ENCODE data around the gene TMEM52. TPM values are rescaled to one million over a fixed set of nuclear protein-coding genes. Genes with fewer than 3 reads are reported as not detected.

The TMEM52 gene
- total and polyA plus RNA-seq, 2 donors (not counting 3 experiments of a cell fraction or from before 2014, with no cell fraction given), result 1.6 to 1.7 TPM

DNA sequence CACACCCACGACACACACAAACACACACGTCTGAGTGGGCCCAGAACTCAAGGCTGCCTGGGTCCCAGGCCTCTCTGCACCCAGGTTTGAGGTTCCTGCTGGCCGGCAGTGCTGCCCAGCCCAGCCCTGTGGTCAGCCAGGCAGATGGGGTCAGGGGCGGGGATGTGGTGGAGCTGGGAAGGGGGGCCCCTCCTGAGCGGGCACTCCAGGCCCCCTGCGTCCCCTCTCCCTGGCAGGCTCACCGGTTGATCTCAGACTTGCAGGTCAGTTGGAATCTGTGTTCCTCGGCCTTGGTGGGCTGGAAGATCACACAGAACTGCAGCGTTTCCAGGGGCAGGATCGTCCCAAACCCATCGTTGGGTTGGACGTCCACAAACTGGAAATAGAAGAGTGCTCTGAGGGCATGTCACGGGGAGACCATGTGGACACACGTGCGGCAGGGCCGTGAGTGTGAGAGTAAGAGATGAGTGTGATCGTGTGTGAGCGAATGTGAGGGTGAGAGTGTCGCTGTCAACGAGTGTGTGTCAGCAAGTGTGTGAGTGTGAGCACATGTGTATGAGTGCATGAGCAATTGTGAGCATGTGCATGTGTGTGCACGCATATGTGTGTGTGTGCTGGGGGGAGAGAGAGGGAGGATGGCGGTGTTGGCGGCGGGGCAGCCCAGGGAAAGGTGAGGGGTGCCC is 19.7 kb upstream of the TMEM52 start:
- Histone ChIP-seq H3K4me1 (ENCODE audit: control insufficient read depth, extremely low read depth, insufficient read depth, low read length) (no peaks in the 10 kb centered on the region), H3K4me2 (ENCODE audit: insufficient read depth, low read length) (no peak overlapping the region), H3K9me3 (replicated peaks; ENCODE audit: control insufficient read depth, insufficient read depth, low read length) (peaks cover 2% of the 10 kb centered on the region), H3K79me2 (ENCODE audit: control insufficient read depth, insufficient read depth, low read length) (no peaks in the 10 kb centered on the region), H4K20me1 (replicated peaks; ENCODE audit: control insufficient read depth, extremely low read depth, insufficient read depth, low read length) (no peaks in the 10 kb centered on the region), H3K36me3 (ENCODE audit: control insufficient read depth in 2 of 2, extremely low read depth in 1 of 2, insufficient read depth in 2 of 2, low read length in 2 of 2) (no peaks in the 10 kb centered on the region), H3K27me3 (ENCODE audit: control insufficient read depth in 2 of 2, insufficient read depth in 2 of 2, low read length in 2 of 2) (no peaks in the 10 kb centered on the region), H3K9me1 (replicated peaks; ENCODE audit: control insufficient read depth, extremely low read depth, insufficient read depth, low read length) (no peaks in the 10 kb centered on the region), H2AFZ (ENCODE audit: low read depth, low read length) (no peak overlapping the region), H3K9ac (replicated peaks; ENCODE audit: extremely low read depth, insufficient read depth, low read length) (no peak overlapping the region), H3K27ac (ENCODE audit: insufficient read depth, low read depth, low read length) (no peak overlapping the region), H3K4me3 (replicated peaks in 1 of 3; ENCODE audit: insufficient read depth in 1 of 3, low read depth in 1 of 3, low read length in 3 of 3) (no peak overlapping the region)
- ChIA-PET POLR2A (no interaction called here), CTCF (no interaction called here)
- dilution Hi-C loops (cut with MboI; ENCODE audit: extremely low pct_ligation_motif_present, low sequenced_read_pairs), result no loop called here
- no peak for DNase-seq (ENCODE audit: low read depth, low spot score)
- BruUV-seq (replicated peaks), result no TSS peak
- intact Hi-C loops (cut with micrococcal nuclease), result no loop called here
- FAIRE-seq, result no peak
- TF ChIP-seq GATA2 (IDR thresholded peaks at IDR 0.05; ENCODE audit: insufficient read depth, insufficient read length, low read depth, low read length) (no peak), MYC (IDR thresholded peaks at IDR 0.05; ENCODE audit: low read depth, low read length) (no peak), FOS (IDR thresholded peaks at IDR 0.05; ENCODE audit: borderline replicate concordance, insufficient read depth, low read length) (no peak), POLR2A (IDR thresholded peaks at IDR 0.05; ENCODE audit: low read depth, low read length) (no peak), JUN (IDR thresholded peaks at IDR 0.05; ENCODE audit: borderline replicate concordance, insufficient read depth, insufficient read length, low read depth) (no peak), EZH2 (IDR thresholded peaks at IDR 0.05; ENCODE audit: borderline replicate concordance, low read depth, low read length, severe bottlenecking) (no peak), POLR2AphosphoS5 (IDR thresholded peaks at IDR 0.05; ENCODE audit: insufficient read depth, low read depth, low read length) (no peak)
- TF ChIP-seq, protein P1, sequence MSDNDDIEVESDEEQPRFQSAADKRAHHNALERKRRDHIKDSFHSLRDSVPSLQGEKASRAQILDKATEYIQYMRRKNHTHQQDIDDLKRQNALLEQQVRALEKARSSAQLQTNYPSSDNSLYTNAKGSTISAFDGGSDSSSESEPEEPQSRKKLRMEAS (IDR thresholded peaks at IDR 0.05; ENCODE audit: insufficient read depth, insufficient read length), result no peak
- TF ChIP-seq, protein P2, sequence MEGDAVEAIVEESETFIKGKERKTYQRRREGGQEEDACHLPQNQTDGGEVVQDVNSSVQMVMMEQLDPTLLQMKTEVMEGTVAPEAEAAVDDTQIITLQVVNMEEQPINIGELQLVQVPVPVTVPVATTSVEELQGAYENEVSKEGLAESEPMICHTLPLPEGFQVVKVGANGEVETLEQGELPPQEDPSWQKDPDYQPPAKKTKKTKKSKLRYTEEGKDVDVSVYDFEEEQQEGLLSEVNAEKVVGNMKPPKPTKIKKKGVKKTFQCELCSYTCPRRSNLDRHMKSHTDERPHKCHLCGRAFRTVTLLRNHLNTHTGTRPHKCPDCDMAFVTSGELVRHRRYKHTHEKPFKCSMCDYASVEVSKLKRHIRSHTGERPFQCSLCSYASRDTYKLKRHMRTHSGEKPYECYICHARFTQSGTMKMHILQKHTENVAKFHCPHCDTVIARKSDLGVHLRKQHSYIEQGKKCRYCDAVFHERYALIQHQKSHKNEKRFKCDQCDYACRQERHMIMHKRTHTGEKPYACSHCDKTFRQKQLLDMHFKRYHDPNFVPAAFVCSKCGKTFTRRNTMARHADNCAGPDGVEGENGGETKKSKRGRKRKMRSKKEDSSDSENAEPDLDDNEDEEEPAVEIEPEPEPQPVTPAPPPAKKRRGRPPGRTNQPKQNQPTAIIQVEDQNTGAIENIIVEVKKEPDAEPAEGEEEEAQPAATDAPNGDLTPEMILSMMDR (IDR thresholded peaks at IDR 0.05; ENCODE audit: extremely low read depth in 1 of 2, insufficient read depth in 1 of 2, low read depth in 1 of 2, low read length in 2 of 2), result no peak
